Endodermal cell (in vitro differentiated cells): ENCODE results near the gene RPL18A. TPM values are rescaled to one million over a fixed set of nuclear protein-coding genes. Genes with fewer than 3 reads are reported as not detected.
A peak's percentile ranks its signal among the peaks of the same experiment; 100 is the strongest.

ENCODE experiments used
- DNase-seq: peaks from one replicate; pipeline ENCODE4 v3.0.0-alpha.2; 2017
- H3K27ac ChIP-seq: 2 replicates; pipeline ENCODE4 v1.5.1; 2013; ENCODE audit warnings: mild to moderate bottlenecking, low read depth, low read length, moderate library complexity
- H3K27me3 ChIP-seq: 2 replicates; pipeline ENCODE4 v1.6.1; 2013; ENCODE audit warnings: mild to moderate bottlenecking, low read length, moderate library complexity; ENCODE audit not compliant: insufficient read depth, control insufficient read depth, poor library complexity, severe bottlenecking
- H3K36me3 ChIP-seq: 2 replicates; pipeline ENCODE4 v1.7.0; 2013; ENCODE audit warnings: mild to moderate bottlenecking, low read length, moderate library complexity; ENCODE audit not compliant: control insufficient read depth, insufficient read depth
- H3K4me1 ChIP-seq: one replicate; pipeline ENCODE4 v1.7.0; 2013; ENCODE audit warnings: low read length; ENCODE audit not compliant: control insufficient read depth, insufficient read depth
- H3K4me3 ChIP-seq: 2 replicates; pipeline ENCODE4 v1.5.1; 2013; ENCODE audit warnings: mild to moderate bottlenecking, low read length, moderate library complexity
- H3K9ac ChIP-seq: 2 replicates; pipeline ENCODE4 v1.6.1; 2013; ENCODE audit warnings: mild to moderate bottlenecking, low read length, moderate library complexity; ENCODE audit not compliant: poor library complexity, severe bottlenecking; ENCODE audit errors: extremely low read depth
- H3K9me3 ChIP-seq: 2 replicates; pipeline ENCODE4 v1.6.1; 2013; ENCODE audit warnings: mild to moderate bottlenecking, low read length, moderate library complexity; ENCODE audit not compliant: control insufficient read depth
- H3K27ac Mint-ChIP-seq: 2 replicates; pipeline ENCODE4 v1.8.0; 2020; ENCODE audit warnings: mixed read lengths
- H3K27me3 Mint-ChIP-seq: 2 replicates; pipeline ENCODE4 v1.8.0; 2021; ENCODE audit warnings: mild to moderate bottlenecking, mixed read lengths; ENCODE audit not compliant: insufficient read depth
- H3K36me3 Mint-ChIP-seq: 2 replicates; pipeline ENCODE4 v1.8.0; 2020; ENCODE audit warnings: low read depth, mixed read lengths
- H3K4me1 Mint-ChIP-seq: 2 replicates; pipeline ENCODE4 v1.8.0; 2020; ENCODE audit warnings: mixed read lengths
- H3K4me3 Mint-ChIP-seq: 2 replicates; pipeline ENCODE4 v1.8.0; 2020; ENCODE audit warnings: mild to moderate bottlenecking, moderate library complexity, mixed read lengths
- H3K9me3 Mint-ChIP-seq: 2 replicates; pipeline ENCODE4 v1.8.0; 2020; ENCODE audit warnings: mild to moderate bottlenecking, mixed read lengths
- WGBS, 2 experiments: methylation state at CpG; one replicate each; pipeline versions ENCODE4 v1.1.5 to v1.1.7; 2013; ENCODE audit warnings: missing lambda C conversion rate in 2 of 2, mixed read lengths in 1 of 2; ENCODE audit not compliant: insufficient coverage in 1 of 2, insufficient read length in 1 of 2; 5-methylcytosine and 5-hydroxymethylcytosine counted together
- total RNA-seq, 2 donors: library from RNA; stranded (reverse); fragmentation: NEBNext Ultra II Directional in 1 of 2; extraction: Animal tissue kit (Norgen Biotek cat#: 25700) in 1 of 2; gene quantifications; 2 replicates in 1 of 2; 3 replicates in 1 of 2; pipeline ENCODE4 v1.2.1, GENCODE V29; 2021
- TF ChIP-seq, protein P1 (sequence below): fragments of 200-600 bp; sonication (generic); conservative IDR thresholded peaks from 2 replicates; pipeline ENCODE4 v1.5.0; 2021; ENCODE audit warnings: antibody characterized with exemption, mild to moderate bottlenecking

Gene RPL18A
- total RNA-seq, 2 donors from 2014 or later = 1,886 to 2,166 TPM

DNA sequence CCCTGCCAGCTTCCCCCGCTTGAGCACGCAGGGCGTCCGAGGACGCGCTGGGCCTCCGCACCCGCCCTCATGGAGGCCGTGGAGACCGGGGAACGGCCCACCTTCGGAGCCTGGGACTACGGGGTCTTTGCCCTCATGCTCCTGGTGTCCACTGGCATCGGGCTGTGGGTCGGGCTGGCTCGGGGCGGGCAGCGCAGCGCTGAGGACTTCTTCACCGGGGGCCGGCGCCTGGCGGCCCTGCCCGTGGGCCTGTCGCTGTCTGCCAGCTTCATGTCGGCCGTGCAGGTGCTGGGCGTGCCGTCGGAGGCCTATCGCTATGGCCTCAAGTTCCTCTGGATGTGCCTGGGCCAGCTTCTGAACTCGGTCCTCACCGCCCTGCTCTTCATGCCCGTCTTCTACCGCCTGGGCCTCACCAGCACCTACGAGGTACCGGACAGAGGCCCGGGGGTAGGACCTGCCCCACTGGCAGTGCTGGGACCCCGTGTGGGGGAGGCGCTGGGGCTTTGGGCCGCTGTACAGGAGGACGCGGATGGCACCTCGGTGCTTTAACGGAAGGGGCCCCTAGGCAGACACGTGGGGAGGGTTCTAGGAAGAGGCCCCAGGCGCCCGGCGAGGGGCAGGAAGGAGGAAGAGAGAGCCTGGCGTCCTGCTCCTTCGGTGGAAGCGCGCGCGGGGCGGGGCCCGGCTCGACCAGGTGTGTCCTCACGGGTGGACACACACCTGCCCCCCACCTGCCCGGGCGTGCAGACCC lies 12.7 kb downstream of the RPL18A start:
- WGBS, 2 experiments = 90 to 94% methylated on average over 29 to 61 of the region's 61 CpGs
- DNase-seq = peak; percentile 62
- no peaks in the 10 kb centered on the region for H3K36me3 ChIP-seq
- TF ChIP-seq, protein P1, sequence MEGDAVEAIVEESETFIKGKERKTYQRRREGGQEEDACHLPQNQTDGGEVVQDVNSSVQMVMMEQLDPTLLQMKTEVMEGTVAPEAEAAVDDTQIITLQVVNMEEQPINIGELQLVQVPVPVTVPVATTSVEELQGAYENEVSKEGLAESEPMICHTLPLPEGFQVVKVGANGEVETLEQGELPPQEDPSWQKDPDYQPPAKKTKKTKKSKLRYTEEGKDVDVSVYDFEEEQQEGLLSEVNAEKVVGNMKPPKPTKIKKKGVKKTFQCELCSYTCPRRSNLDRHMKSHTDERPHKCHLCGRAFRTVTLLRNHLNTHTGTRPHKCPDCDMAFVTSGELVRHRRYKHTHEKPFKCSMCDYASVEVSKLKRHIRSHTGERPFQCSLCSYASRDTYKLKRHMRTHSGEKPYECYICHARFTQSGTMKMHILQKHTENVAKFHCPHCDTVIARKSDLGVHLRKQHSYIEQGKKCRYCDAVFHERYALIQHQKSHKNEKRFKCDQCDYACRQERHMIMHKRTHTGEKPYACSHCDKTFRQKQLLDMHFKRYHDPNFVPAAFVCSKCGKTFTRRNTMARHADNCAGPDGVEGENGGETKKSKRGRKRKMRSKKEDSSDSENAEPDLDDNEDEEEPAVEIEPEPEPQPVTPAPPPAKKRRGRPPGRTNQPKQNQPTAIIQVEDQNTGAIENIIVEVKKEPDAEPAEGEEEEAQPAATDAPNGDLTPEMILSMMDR = no peak
- no peak overlapping the region for H3K9ac ChIP-seq
- no peaks in the 10 kb centered on the region for H3K9me3 Mint-ChIP-seq
- peaks cover 44% of the 10 kb centered on the region for H3K27me3 Mint-ChIP-seq
- H3K4me1 ChIP-seq = no peaks in the 10 kb centered on the region
- H3K36me3 Mint-ChIP-seq = no peaks in the 10 kb centered on the region
- no peak overlapping the region for H3K27ac Mint-ChIP-seq
- no peaks in the 10 kb centered on the region for H3K9me3 ChIP-seq
- no peak overlapping the region for H3K27ac ChIP-seq
- H3K4me3 ChIP-seq = no peak overlapping the region
- H3K27me3 ChIP-seq = peaks cover 7% of the 10 kb centered on the region
- no peak overlapping the region for H3K4me3 Mint-ChIP-seq
- no peaks in the 10 kb centered on the region for H3K4me1 Mint-ChIP-seq

DNA sequence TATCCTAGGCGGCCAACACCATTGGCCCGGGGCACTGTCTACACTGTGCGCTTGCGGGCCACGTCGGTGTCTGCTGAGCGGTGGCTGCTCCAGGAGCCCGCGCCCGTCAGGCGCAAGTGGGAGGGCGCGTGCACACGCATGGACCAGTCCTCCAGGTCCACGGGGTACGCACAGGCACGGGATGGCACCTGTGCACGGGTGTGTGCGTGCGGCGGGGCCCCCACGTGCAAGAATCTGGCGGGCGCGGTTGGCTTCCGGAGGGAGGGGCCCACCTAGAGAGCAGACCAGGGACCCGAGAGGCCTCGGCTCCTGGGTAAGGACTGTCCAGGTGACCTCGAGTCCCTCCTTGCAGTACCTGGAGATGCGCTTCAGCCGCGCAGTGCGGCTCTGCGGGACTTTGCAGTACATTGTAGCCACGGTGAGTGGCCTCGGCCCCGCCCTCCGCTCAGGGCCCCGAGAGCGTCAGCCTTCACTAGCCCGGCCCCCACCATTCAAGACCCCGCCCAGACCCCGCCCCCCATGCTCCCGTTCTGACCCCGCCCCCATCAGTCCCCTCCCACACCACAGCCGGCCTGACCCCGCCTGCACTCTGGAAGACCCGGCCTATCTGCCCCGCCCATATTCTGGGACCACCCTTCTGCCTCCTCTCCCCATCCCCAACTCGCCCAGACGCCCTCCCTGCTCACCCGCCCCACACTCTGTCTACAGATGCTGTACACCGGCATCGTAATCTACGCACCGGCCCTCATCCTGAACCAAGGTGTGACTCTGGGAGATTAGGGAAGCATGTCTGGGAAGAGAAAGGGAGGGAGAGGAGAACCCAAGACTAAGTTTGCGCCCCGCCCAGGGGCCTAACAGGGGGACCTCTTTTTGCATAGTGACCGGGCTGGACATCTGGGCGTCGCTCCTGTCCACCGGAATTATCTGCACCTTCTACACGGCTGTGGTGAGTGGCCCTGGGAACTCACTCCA lies 14.4 kb downstream of the RPL18A start:
- H3K36me3 ChIP-seq = no peaks in the 10 kb centered on the region

DNA sequence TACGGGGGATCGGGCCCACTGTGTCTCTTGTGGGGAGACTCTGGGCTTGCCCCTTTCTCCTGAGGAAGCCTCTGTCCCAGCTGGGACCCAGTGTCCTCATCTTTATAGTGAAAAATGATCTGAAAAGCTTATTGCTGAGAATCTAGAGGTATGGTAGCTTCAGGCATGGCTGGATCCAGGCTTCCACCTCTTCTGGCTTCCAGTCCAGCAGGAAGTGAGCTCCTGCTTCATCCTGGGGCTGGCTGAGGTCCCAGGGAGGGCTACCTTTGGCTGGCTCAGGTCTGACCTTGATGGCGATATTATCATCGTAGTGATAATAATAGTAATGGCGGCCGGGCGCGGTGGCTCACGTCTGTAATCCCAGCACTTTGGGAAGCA lies 15.0 kb downstream of the RPL18A start:
- peaks cover 38% of the 10 kb centered on the region for H3K27me3 Mint-ChIP-seq
- no peak overlapping the region for H3K27ac Mint-ChIP-seq
- H3K4me3 Mint-ChIP-seq = peak overlapping the region; percentile 52
- Histone ChIP-seq H3K9me3 (no peaks in the 10 kb centered on the region), H3K4me3 (no peak overlapping the region), H3K27ac (no peak overlapping the region), H3K27me3 (peaks cover 7% of the 10 kb centered on the region), H3K4me1 (no peaks in the 10 kb centered on the region), H3K36me3 (no peaks in the 10 kb centered on the region), H3K9ac (no peak overlapping the region)
- H3K4me1 Mint-ChIP-seq = no peaks in the 10 kb centered on the region
- no peaks in the 10 kb centered on the region for H3K36me3 Mint-ChIP-seq
- WGBS, 2 experiments = 94 to 98% methylated on average over 8 to 9 of the region's 9 CpGs
- no peak for DNase-seq
- no peaks in the 10 kb centered on the region for H3K9me3 Mint-ChIP-seq
- TF ChIP-seq, protein P1 = no peak

More for the DNA sequence above, 14.4 kb downstream of the RPL18A start:
- DNase-seq = peak; percentile 96
- H3K36me3 Mint-ChIP-seq = no peaks in the 10 kb centered on the region
- no peak overlapping the region for H3K27ac Mint-ChIP-seq
- no peaks in the 10 kb centered on the region for H3K9me3 ChIP-seq
- TF ChIP-seq, protein P1 = no peak
- WGBS, 2 experiments = 21 to 43% methylated on average over 21 to 57 of the region's 63 CpGs
- H3K4me1 Mint-ChIP-seq = no peaks in the 10 kb centered on the region
- no peak overlapping the region for H3K27ac ChIP-seq
- no peak overlapping the region for H3K9ac ChIP-seq
- peak overlapping the region; percentile 74 for H3K4me3 ChIP-seq
- peaks cover 40% of the 10 kb centered on the region for H3K27me3 Mint-ChIP-seq
- no peaks in the 10 kb centered on the region for H3K4me1 ChIP-seq
- H3K4me3 Mint-ChIP-seq = peak overlapping the region; percentile 52
- H3K9me3 Mint-ChIP-seq = no peaks in the 10 kb centered on the region
- H3K27me3 ChIP-seq = peaks cover 7% of the 10 kb centered on the region
